Sigmoid colon (tissue), 7 donors: ENCODE data around the gene ZNF134. TPM values are rescaled to one million over a fixed set of nuclear protein-coding genes. Genes with fewer than 3 reads are reported as not detected.

Experiments used
- DNase-seq: peaks from one replicate; pipeline ENCODE4 v3.0.0-alpha.2; 2019
- H3K27ac ChIP-seq, 4 donors: fragments of 200-600 bp; sonication (generic); one replicate each; pipeline ENCODE4 v1.5.1; 2016 to 2019; ENCODE audit warnings: mild to moderate bottlenecking in 1 of 4
- H3K27me3 ChIP-seq, 3 donors: fragments of 200-600 bp; sonication (generic); one replicate each; pipeline ENCODE4 v1.5.1; 2019; ENCODE audit warnings: mild to moderate bottlenecking in 1 of 3
- H3K36me3 ChIP-seq, 4 donors: fragments of 200-600 bp; sonication (generic); one replicate each; pipeline ENCODE4 v1.5.1; 2016 to 2019
- H3K4me1 ChIP-seq, 4 donors: fragments of 200-600 bp; sonication (generic); one replicate each; pipeline ENCODE4 v1.5.1; 2017 to 2019
- H3K4me3 ChIP-seq, 4 donors: fragments of 200-600 bp; sonication (generic); one replicate each; pipeline ENCODE4 v1.5.1; 2017 to 2019; ENCODE audit warnings: mild to moderate bottlenecking in 2 of 4, moderate library complexity in 1 of 4
- H3K9me3 ChIP-seq, 4 donors: fragments of 200-600 bp in 3 of 4; sonication (generic) in 3 of 4; one replicate each; pipeline versions ENCODE4 v1.5.1 to v1.6.1; 2013 to 2019
- CTCF ChIP-seq, 4 experiments: fragments of 450-650 bp in 3 of 4; fragments of 200-600 bp in 1 of 4; IDR thresholded peaks; one replicate each; pipeline ENCODE4 v1.5.1; 2016 to 2019; ENCODE audit warnings: antibody characterized with exemption in 4 of 4, mild to moderate bottlenecking in 3 of 4, moderate library complexity in 2 of 4
- EP300 ChIP-seq, 4 donors: sonication (generic); formaldehyde crosslinking; IDR thresholded peaks; one replicate each; pipeline ENCODE4 v1.6.1; 2017; ENCODE audit warnings: antibody characterized with exemption in 4 of 4
- POLR2A ChIP-seq, 2 donors: fragments of 450-650 bp; IDR thresholded peaks; one replicate each; pipeline ENCODE4 v1.6.1; 2016; ENCODE audit warnings: antibody characterized with exemption in 2 of 2, mild to moderate bottlenecking in 2 of 2, moderate library complexity in 2 of 2
- POLR2AphosphoS5 ChIP-seq, 4 donors: sonication (generic); formaldehyde crosslinking; IDR thresholded peaks; one replicate each; pipeline ENCODE4 v1.6.1; 2017; ENCODE audit warnings: antibody characterized with exemption in 4 of 4
- WGBS, 2 donors: extraction: QIAGEN DNeasy Blood & Tissue Kit; methylation state at CpG; one replicate each; pipeline ENCODE4 v1.1.7; 2013; 5-methylcytosine and 5-hydroxymethylcytosine counted together
- intact Hi-C: fragments of 100-400 bp; cut with DNase I; formaldehyde crosslinking; loops from one replicate; pipeline ENCODE4 v1.15.1; 2023
- polyA plus RNA-seq, 3 donors: library from polyadenylated mRNA; stranded (reverse); fragments of 200-250 nt; gene quantifications; one replicate each; pipeline ENCODE4 v1.2.3, GENCODE V29; 2013
- total RNA-seq, 4 donors: library from RNA; depleted of rRNA; stranded (reverse); fragments of >200 nt; gene quantifications; one replicate each; pipeline ENCODE4 v1.1.0, GENCODE V29; 2016
- donor health status: healthy with polysubstance abuse.
- donor health status: Bipolar disorder and iron deficiency.
- donor health status: healthy.

Gene ZNF134
- total and polyA plus RNA-seq, 7 donors: 0.92 to 23.2 (median 10.8) TPM

DNA sequence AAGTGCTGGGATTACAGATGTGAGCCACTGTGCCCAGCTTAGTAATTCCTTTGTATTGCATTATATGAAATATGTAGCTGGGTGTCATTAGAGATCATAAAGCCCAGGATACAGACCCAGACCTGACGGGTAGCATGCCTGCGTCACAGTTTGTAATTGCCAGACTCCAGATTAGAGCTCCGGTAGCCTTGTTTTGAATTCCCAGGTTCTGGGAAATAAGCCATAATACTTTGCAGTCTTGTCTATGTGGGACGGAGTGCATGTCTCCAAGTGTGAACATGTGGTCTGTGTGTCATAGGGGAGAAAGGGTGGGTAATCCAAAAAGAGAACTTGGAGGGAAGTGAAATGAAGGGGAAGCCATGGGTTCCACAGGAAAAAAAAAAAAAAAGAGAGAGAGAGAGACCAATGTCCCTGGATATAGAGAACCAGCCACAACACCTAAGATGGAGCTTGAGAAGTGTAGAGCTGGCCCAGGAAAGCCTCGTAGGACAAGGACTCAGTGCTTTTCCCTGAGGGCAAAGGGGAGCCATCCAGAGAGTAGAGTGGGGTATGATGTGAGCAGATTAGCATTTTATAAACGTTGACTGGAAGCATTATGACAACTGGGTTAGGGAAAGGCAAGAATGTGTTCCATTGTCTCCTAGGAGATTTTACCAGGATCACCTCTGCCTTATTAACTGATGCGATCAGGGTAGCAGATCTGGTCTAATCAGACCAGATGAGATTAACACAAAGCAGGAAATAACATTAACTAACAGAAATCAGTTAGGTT is 57.3 kb downstream of the ZNF134 start:
- DNase-seq: no peak
- no peaks in the 10 kb centered on the region for H3K4me1 ChIP-seq
- WGBS, 2 donors: 70 to 71% methylated on average over 7 of the region's 7 CpGs

DNA sequence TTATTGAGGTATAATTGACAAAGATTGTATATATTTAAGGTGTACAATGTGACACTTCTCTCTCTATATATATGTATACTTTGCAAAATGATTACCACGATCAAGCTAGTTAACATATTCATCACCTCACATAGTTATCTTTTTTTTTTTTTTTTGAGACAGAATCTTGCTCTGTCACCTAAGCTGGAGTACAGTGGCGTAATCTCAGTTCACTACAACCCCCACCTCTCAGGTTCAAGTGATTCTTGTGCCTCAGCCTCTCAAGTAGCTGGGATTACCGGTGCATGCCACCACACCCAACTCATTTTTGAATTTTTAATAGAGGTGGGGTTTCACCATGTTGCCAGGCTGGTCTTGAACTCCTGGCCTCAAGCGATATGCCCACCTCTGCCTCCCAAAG is 58.4 kb downstream of the ZNF134 start:
- Histone ChIP-seq H3K4me3 (no peak overlapping the region), H3K27me3 (no peaks in the 10 kb centered on the region), H3K27ac (no peak overlapping the region), H3K36me3 (no peaks in the 10 kb centered on the region), H3K9me3 (peaks cover 0 to 3% (median 0%) of the 10 kb centered on the region in 4 donors), H3K4me1 (no peaks in the 10 kb centered on the region)
- DNase-seq: no peak
- TF ChIP-seq EP300 (IDR thresholded peaks at IDR 0.05): no peak
- TF ChIP-seq POLR2AphosphoS5 (IDR thresholded peaks at IDR 0.05): no peak
- no peak for TF ChIP-seq POLR2A (IDR thresholded peaks at IDR 0.05)
- no peak for TF ChIP-seq CTCF (IDR thresholded peaks at IDR 0.05)
- WGBS, 2 donors: 77 to 79% methylated on average over 4 of the region's 4 CpGs
- intact Hi-C loops: no loop called here

More for the DNA sequence above, 57.3 kb downstream of the ZNF134 start:
- TF ChIP-seq POLR2AphosphoS5 (IDR thresholded peaks at IDR 0.05) (no peak), POLR2A (IDR thresholded peaks at IDR 0.05) (no peak), CTCF (IDR thresholded peaks at IDR 0.05) (no peak), EP300 (IDR thresholded peaks at IDR 0.05) (no peak)
- no peaks in the 10 kb centered on the region for H3K36me3 ChIP-seq
- H3K27me3 ChIP-seq: no peaks in the 10 kb centered on the region
- H3K27ac ChIP-seq: no peak overlapping the region
- H3K9me3 ChIP-seq: peaks cover 0 to 3% (median 0%) of the 10 kb centered on the region in 4 donors
- no peak overlapping the region for H3K4me3 ChIP-seq
- intact Hi-C loops: no loop called here

Other genes with a start within 250 kb of the ZNF134 start
- gene ZNF548, start 224.4 kb upstream of the ZNF134 start, total RNA-seq: 10 to 100 TPM; 21.9 to 29.1 (median 22.8) TPM
- 10 to 100 TPM in 1 of 3 donors, 1 to 10 TPM in 2; 1.2 to 10.7 (median 1.8) TPM for gene ZNF548, start 224.4 kb upstream of the ZNF134 start, polyA plus RNA-seq
- 10 to 100 TPM; 10.2 to 14.0 (median 10.8) TPM for gene ZNF17, start 203.1 kb upstream of the ZNF134 start, total RNA-seq
- 1 to 10 TPM in 2 of 3 donors, under 1 TPM in 1; 0.69 to 3.9 (median 1.2) TPM for gene ZNF17, start 203.1 kb upstream of the ZNF134 start, polyA plus RNA-seq
- 1 to 10 TPM; 1.9 to 7.4 (median 4.0) TPM for gene ZNF749, start 178.9 kb upstream of the ZNF134 start, total RNA-seq
- gene ZNF749, start 178.9 kb upstream of the ZNF134 start, polyA plus RNA-seq: 10 to 100 TPM in 1 of 3 donors, 1 to 10 TPM in 2; 3.9 to 10.2 (median 6.7) TPM
- gene VN1R1, start 157.1 kb upstream of the ZNF134 start, total RNA-seq: 1 to 10 TPM in 3 of 4 donors, under 1 TPM in 1; 0.49 to 1.4 (median 1.2) TPM
- gene VN1R1, start 157.1 kb upstream of the ZNF134 start, polyA plus RNA-seq: under 1 TPM in 1 of 3 donors, not detected in 2; 0.50 TPM
- gene ZNF772, start 136.7 kb upstream of the ZNF134 start, total RNA-seq: 10 to 100 TPM; 12.8 to 17.1 (median 15.5) TPM
- gene ZNF772, start 136.7 kb upstream of the ZNF134 start, polyA plus RNA-seq: 1 to 10 TPM in 1 of 3 donors, under 1 TPM in 2; 0.23 to 3.4 (median 0.60) TPM
- 10 to 100 TPM in 2 of 4 donors, 1 to 10 TPM in 2; 5.2 to 16.1 (median 11.1) TPM for gene ZNF419, start 126.5 kb upstream of the ZNF134 start, total RNA-seq
- 1 to 10 TPM; 1.4 to 3.9 (median 3.0) TPM for gene ZNF419, start 126.5 kb upstream of the ZNF134 start, polyA plus RNA-seq
- 10 to 100 TPM in 3 of 4 donors, 1 to 10 TPM in 1; 8.4 to 34.1 (median 20.9) TPM for gene ZNF773, start 114.3 kb upstream of the ZNF134 start, total RNA-seq
- 1 to 10 TPM; 1.2 to 4.6 (median 1.6) TPM for gene ZNF773, start 114.3 kb upstream of the ZNF134 start, polyA plus RNA-seq
- gene ZNF549, start 86.9 kb upstream of the ZNF134 start, total RNA-seq: 1 to 10 TPM; 4.2 to 6.4 (median 5.5) TPM
- gene ZNF549, start 86.9 kb upstream of the ZNF134 start, polyA plus RNA-seq: 1 to 10 TPM in 2 of 3 donors, under 1 TPM in 1; 0.46 to 2.6 (median 1.2) TPM
- 1 to 10 TPM; 4.1 to 6.6 (median 5.0) TPM for gene ZNF550, start 54.4 kb upstream of the ZNF134 start, total RNA-seq
- 1 to 10 TPM in 2 of 3 donors, under 1 TPM in 1; 0.92 to 3.7 (median 1.2) TPM for gene ZNF550, start 54.4 kb upstream of the ZNF134 start, polyA plus RNA-seq
- 1 to 10 TPM; 3.1 to 5.5 (median 4.2) TPM for gene ZNF416, start 35.3 kb upstream of the ZNF134 start, total RNA-seq
- gene ZNF416, start 35.3 kb upstream of the ZNF134 start, polyA plus RNA-seq: 1 to 10 TPM in 1 of 3 donors, under 1 TPM in 2; 0.23 to 2.2 (median 0.60) TPM
- 10 to 100 TPM in 1 of 4 donors, 1 to 10 TPM in 3; 4.8 to 10.5 (median 5.9) TPM for gene ZIK1, start 30.1 kb upstream of the ZNF134 start, total RNA-seq
- gene ZIK1, start 30.1 kb upstream of the ZNF134 start, polyA plus RNA-seq: 1 to 10 TPM in 1 of 3 donors, under 1 TPM in 2; 0.23 to 3.9 (median 0.60) TPM
- gene ZNF530, start 14.4 kb upstream of the ZNF134 start, total RNA-seq: 10 to 100 TPM in 1 of 4 donors, 1 to 10 TPM in 3; 1.2 to 12.5 (median 3.1) TPM
- gene ZNF530, start 14.4 kb upstream of the ZNF134 start, polyA plus RNA-seq: 1 to 10 TPM; 1.4 to 3.3 (median 1.8) TPM
- gene ZNF211, start 18.9 kb downstream of the ZNF134 start, total RNA-seq: 10 to 100 TPM; 11.8 to 14.4 (median 12.6) TPM
- gene ZNF211, start 18.9 kb downstream of the ZNF134 start, polyA plus RNA-seq: 1 to 10 TPM; 1.8 to 6.5 (median 3.0) TPM
- under 1 TPM in 1 of 4 donors, not detected in 3; 0.36 TPM for gene ZSCAN4, start 54.7 kb downstream of the ZNF134 start, total RNA-seq
- gene ZSCAN4, start 54.7 kb downstream of the ZNF134 start, polyA plus RNA-seq: not detected
- gene ZNF551, start 67.7 kb downstream of the ZNF134 start, total RNA-seq: 10 to 100 TPM in 1 of 4 donors, 1 to 10 TPM in 3; 4.2 to 10.7 (median 6.6) TPM
- 1 to 10 TPM in 1 of 3 donors, under 1 TPM in 2; 0.60 to 4.1 (median 0.92) TPM for gene ZNF551, start 67.7 kb downstream of the ZNF134 start, polyA plus RNA-seq
- gene ZNF154, start 95.0 kb downstream of the ZNF134 start, total RNA-seq: 1 to 10 TPM; 6.1 to 8.4 (median 7.7) TPM
- gene ZNF154, start 95.0 kb downstream of the ZNF134 start, polyA plus RNA-seq: 1 to 10 TPM in 1 of 3 donors, under 1 TPM in 1, not detected in 1; under 0.01 to 3.5 TPM
- 10 to 100 TPM; 10.5 to 14.6 (median 13.5) TPM for gene ZNF671, start 113.4 kb downstream of the ZNF134 start, total RNA-seq
- 1 to 10 TPM in 1 of 3 donors, under 1 TPM in 2; 0.60 to 5.2 (median 0.69) TPM for gene ZNF671, start 113.4 kb downstream of the ZNF134 start, polyA plus RNA-seq
- 10 to 100 TPM in 3 of 4 donors, 1 to 10 TPM in 1; 8.3 to 12.5 (median 11.5) TPM for gene ZNF776, start 132.6 kb downstream of the ZNF134 start, total RNA-seq
- 1 to 10 TPM; 2.1 to 7.6 (median 6.6) TPM for gene ZNF776, start 132.6 kb downstream of the ZNF134 start, polyA plus RNA-seq
- gene ZNF586, start 155.4 kb downstream of the ZNF134 start, total RNA-seq: 10 to 100 TPM; 14.7 to 17.3 (median 15.6) TPM
- 10 to 100 TPM in 1 of 3 donors, 1 to 10 TPM in 2; 4.8 to 10.7 (median 6.2) TPM for gene ZNF586, start 155.4 kb downstream of the ZNF134 start, polyA plus RNA-seq
- gene ZNF552, start 200.7 kb downstream of the ZNF134 start, total RNA-seq: 1 to 10 TPM; 2.4 to 7.1 (median 6.7) TPM
- 10 to 100 TPM; 12.1 to 15.0 (median 13.6) TPM for gene ZNF552, start 200.7 kb downstream of the ZNF134 start, polyA plus RNA-seq
- 10 to 100 TPM in 2 of 4 donors, 1 to 10 TPM in 2; 7.2 to 13.0 (median 9.5) TPM for gene ZNF587B, start 216.1 kb downstream of the ZNF134 start, total RNA-seq
- 1 to 10 TPM; 1.2 to 9.8 (median 2.8) TPM for gene ZNF587B, start 216.1 kb downstream of the ZNF134 start, polyA plus RNA-seq
- 10 to 100 TPM; 22.8 to 39.0 (median 33.1) TPM for gene ZNF587, start 235.6 kb downstream of the ZNF134 start, total RNA-seq
- 10 to 100 TPM in 1 of 3 donors, 1 to 10 TPM in 2; 4.2 to 26.8 (median 4.2) TPM for gene ZNF587, start 235.6 kb downstream of the ZNF134 start, polyA plus RNA-seq